GM21367 (cell line): Measurements from ENCODE around the gene LRMDA.
"Not testable (repeated sequence)": the region's sequence is repeated elsewhere in the genome, so short reads cannot be mapped to it uniquely, and the experiment has no call there.

Source experiments
- ATAC-seq: cut with Tn5 transposase; IDR thresholded peaks from one replicate; pipeline ENCODE4 v1.9.1; 2021; ENCODE audit not compliant: unreplicated experiment

Gene LRMDA

GRCh38 chr10:76487582-76487981 lies 1056.2 kb downstream of the LRMDA start:
- no peak for ATAC-seq

GRCh38 chr10:76488602-76489001 lies 1057.2 kb downstream of the LRMDA start:
- no peak for ATAC-seq

GRCh38 chr10:76491216-76491615 lies 1059.8 kb downstream of the LRMDA start:
- no peak for ATAC-seq

- ATAC-seq, result no peak
Measured at GRCh38 chr10:76492026-76492425, 1060.6 kb downstream of the LRMDA start.

- no peak for ATAC-seq
Measured at GRCh38 chr10:76492678-76493472, 1061.5 kb downstream of the LRMDA start.

- ATAC-seq, result no peak
Measured at GRCh38 chr10:76497666-76498065, 1066.2 kb downstream of the LRMDA start.

- ATAC-seq, result no peak
Measured at GRCh38 chr10:76504823-76505222, 1073.4 kb downstream of the LRMDA start.

GRCh38 chr10:76509446-76509845 lies 1078.0 kb downstream of the LRMDA start:
- ATAC-seq, result no peak

- no peak for ATAC-seq
Measured at GRCh38 chr10:76514321-76514720, 1082.9 kb downstream of the LRMDA start.

GRCh38 chr10:76514869-76515268 lies 1083.4 kb downstream of the LRMDA start:
- no peak for ATAC-seq

- ATAC-seq, result no peak
Measured at GRCh38 chr10:76522547-76522946, 1091.1 kb downstream of the LRMDA start.

GRCh38 chr10:76523246-76523645 lies 1091.8 kb downstream of the LRMDA start:
- ATAC-seq, result no peak

GRCh38 chr10:76523791-76524351 lies 1092.4 kb downstream of the LRMDA start:
- ATAC-seq, result no peak

- ATAC-seq, result not testable (repeated sequence)
Measured at GRCh38 chr10:76526833-76527232, 1095.4 kb downstream of the LRMDA start.

- ATAC-seq, result no peak
Measured at GRCh38 chr10:76540331-76540730, 1108.9 kb downstream of the LRMDA start.

- no peak for ATAC-seq
Measured at GRCh38 chr10:76540786-76541185, 1109.4 kb downstream of the LRMDA start.

- no peak for ATAC-seq
Measured at GRCh38 chr10:76541852-76542251, 1110.4 kb downstream of the LRMDA start.

GRCh38 chr10:76542307-76542930 lies 1111.0 kb downstream of the LRMDA start:
- no peak for ATAC-seq

GRCh38 chr10:76543655-76544054 lies 1112.2 kb downstream of the LRMDA start:
- ATAC-seq, result no peak

- no peak for ATAC-seq
Measured at GRCh38 chr10:76544789-76545188, 1113.4 kb downstream of the LRMDA start.

- ATAC-seq, result no peak
Measured at GRCh38 chr10:76546411-76546810, 1115.0 kb downstream of the LRMDA start.

GRCh38 chr10:76547352-76547972 lies 1116.0 kb downstream of the LRMDA start:
- peak; percentile 73 for ATAC-seq
